ENCODE measurements around the gene SMAD6. TPM values are rescaled to one million over a fixed set of nuclear protein-coding genes. Genes with fewer than 3 reads are reported as not detected.

Gene SMAD6
- total RNA-seq, 3 donors from 2014 or later, result 0.05 to 0.25 (median 0.08) TPM

GRCh38 chr15:66663664-66664063 is 38.4 kb upstream of the SMAD6 start:
- Mint-ChIP-seq H3K4me3 (no peak overlapping the region), H3K9me3 (no peaks in the 10 kb centered on the region), H3K27me3 (ENCODE audit: low read depth) (peaks cover 11% of the 10 kb centered on the region), H3K36me3 (ENCODE audit: insufficient read depth) (no peaks in the 10 kb centered on the region), H3K4me1 (ENCODE audit: low read depth) (no peaks in the 10 kb centered on the region)
- ATAC-seq (no peak), DNase-seq (no peak)

GRCh38 chr15:66670175-66670574 is 31.9 kb upstream of the SMAD6 start:
- Mint-ChIP-seq H3K4me3 (no peak overlapping the region), H3K4me1 (ENCODE audit: low read depth) (peaks cover 5% of the 10 kb centered on the region), H3K27me3 (ENCODE audit: low read depth) (peaks cover 8% of the 10 kb centered on the region), H3K9me3 (no peaks in the 10 kb centered on the region), H3K36me3 (ENCODE audit: insufficient read depth) (no peaks in the 10 kb centered on the region)
- ATAC-seq, result no peak
- no peak for DNase-seq

- H3K36me3 Mint-ChIP-seq (ENCODE audit: insufficient read depth), result no peaks in the 10 kb centered on the region
- ATAC-seq (no peak), DNase-seq (no peak)
- peaks cover 8% of the 10 kb centered on the region for H3K4me1 Mint-ChIP-seq (ENCODE audit: low read depth)
- peaks cover 7% of the 10 kb centered on the region for H3K27me3 Mint-ChIP-seq (ENCODE audit: low read depth)
- H3K9me3 Mint-ChIP-seq, result no peaks in the 10 kb centered on the region
- no peak overlapping the region for H3K4me3 Mint-ChIP-seq
Observed at GRCh38 chr15:66670762-66671580, 31.1 kb upstream of the SMAD6 start.

- Mint-ChIP-seq H3K4me3 (no peak overlapping the region), H3K27me3 (ENCODE audit: low read depth) (peaks cover 2% of the 10 kb centered on the region), H3K36me3 (ENCODE audit: insufficient read depth) (no peaks in the 10 kb centered on the region), H3K4me1 (ENCODE audit: low read depth) (peaks cover 8% of the 10 kb centered on the region), H3K9me3 (no peaks in the 10 kb centered on the region)
- DNase-seq, result no peak
- no peak for ATAC-seq
Observed at GRCh38 chr15:66672867-66673266, 29.2 kb upstream of the SMAD6 start.

GRCh38 chr15:66673410-66674322 is 28.4 kb upstream of the SMAD6 start:
- DNase-seq, result no peak
- Mint-ChIP-seq H3K4me3 (no peak overlapping the region), H3K9me3 (no peaks in the 10 kb centered on the region), H3K36me3 (ENCODE audit: insufficient read depth) (no peaks in the 10 kb centered on the region), H3K4me1 (ENCODE audit: low read depth) (peaks cover 8% of the 10 kb centered on the region), H3K27me3 (ENCODE audit: low read depth) (no peaks in the 10 kb centered on the region)
- peak in 1 of 2 donors; percentile 72 for ATAC-seq

- ATAC-seq, result no peak
- no peaks in the 10 kb centered on the region for H3K9me3 Mint-ChIP-seq
- no peaks in the 10 kb centered on the region for H3K36me3 Mint-ChIP-seq (ENCODE audit: insufficient read depth)
- no peak overlapping the region for H3K4me3 Mint-ChIP-seq
- peaks cover 8% of the 10 kb centered on the region for H3K4me1 Mint-ChIP-seq (ENCODE audit: low read depth)
- DNase-seq, result no peak
- H3K27me3 Mint-ChIP-seq (ENCODE audit: low read depth), result no peaks in the 10 kb centered on the region
Observed at GRCh38 chr15:66674756-66675155, 27.3 kb upstream of the SMAD6 start.

- no peak for DNase-seq
- Mint-ChIP-seq H3K9me3 (no peaks in the 10 kb centered on the region), H3K4me1 (ENCODE audit: low read depth) (peaks cover 8% of the 10 kb centered on the region), H3K4me3 (no peak overlapping the region), H3K27me3 (ENCODE audit: low read depth) (no peaks in the 10 kb centered on the region), H3K36me3 (ENCODE audit: insufficient read depth) (no peaks in the 10 kb centered on the region)
- no peak for ATAC-seq
Observed at GRCh38 chr15:66675446-66675845, 26.6 kb upstream of the SMAD6 start.

- DNase-seq, result no peak
- Mint-ChIP-seq H3K9me3 (no peaks in the 10 kb centered on the region), H3K36me3 (ENCODE audit: insufficient read depth) (no peaks in the 10 kb centered on the region), H3K27me3 (ENCODE audit: low read depth) (no peaks in the 10 kb centered on the region), H3K4me1 (ENCODE audit: low read depth) (peaks cover 8% of the 10 kb centered on the region), H3K4me3 (no peak overlapping the region)
- no peak for ATAC-seq
Observed at GRCh38 chr15:66677336-66677735, 24.7 kb upstream of the SMAD6 start.

GRCh38 chr15:66679061-66679656 is 22.9 kb upstream of the SMAD6 start:
- H3K4me1 Mint-ChIP-seq (ENCODE audit: low read depth), result peaks cover 8% of the 10 kb centered on the region
- DNase-seq (no peak), ATAC-seq (no peak)
- H3K36me3 Mint-ChIP-seq (ENCODE audit: insufficient read depth), result no peaks in the 10 kb centered on the region
- no peak overlapping the region for H3K4me3 Mint-ChIP-seq
- no peaks in the 10 kb centered on the region for H3K27me3 Mint-ChIP-seq (ENCODE audit: low read depth)
- no peaks in the 10 kb centered on the region for H3K9me3 Mint-ChIP-seq

GRCh38 chr15:66679657-66680108 is 22.4 kb upstream of the SMAD6 start:
- no peaks in the 10 kb centered on the region for H3K36me3 Mint-ChIP-seq (ENCODE audit: insufficient read depth)
- ATAC-seq, result no peak
- H3K4me1 Mint-ChIP-seq (ENCODE audit: low read depth), result peaks cover 6% of the 10 kb centered on the region
- no peak overlapping the region for H3K4me3 Mint-ChIP-seq
- no peak for DNase-seq
- no peaks in the 10 kb centered on the region for H3K9me3 Mint-ChIP-seq
- no peaks in the 10 kb centered on the region for H3K27me3 Mint-ChIP-seq (ENCODE audit: low read depth)

- H3K4me3 Mint-ChIP-seq, result no peak overlapping the region
- no peak for DNase-seq
- ATAC-seq, result no peak
- no peaks in the 10 kb centered on the region for H3K27me3 Mint-ChIP-seq (ENCODE audit: low read depth)
- H3K4me1 Mint-ChIP-seq (ENCODE audit: low read depth), result peaks cover 2% of the 10 kb centered on the region
- no peaks in the 10 kb centered on the region for H3K36me3 Mint-ChIP-seq (ENCODE audit: insufficient read depth)
- H3K9me3 Mint-ChIP-seq, result no peaks in the 10 kb centered on the region
Observed at GRCh38 chr15:66680502-66680901, 21.5 kb upstream of the SMAD6 start.

- DNase-seq (no peak), ATAC-seq (no peak)
- no peaks in the 10 kb centered on the region for H3K27me3 Mint-ChIP-seq (ENCODE audit: low read depth)
- no peaks in the 10 kb centered on the region for H3K4me1 Mint-ChIP-seq (ENCODE audit: low read depth)
- no peaks in the 10 kb centered on the region for H3K9me3 Mint-ChIP-seq
- H3K36me3 Mint-ChIP-seq (ENCODE audit: insufficient read depth), result no peaks in the 10 kb centered on the region
- no peak overlapping the region for H3K4me3 Mint-ChIP-seq
Observed at GRCh38 chr15:66681395-66681794, 20.6 kb upstream of the SMAD6 start.

GRCh38 chr15:66682246-66682645 is 19.8 kb upstream of the SMAD6 start:
- H3K9me3 Mint-ChIP-seq, result no peaks in the 10 kb centered on the region
- no peaks in the 10 kb centered on the region for H3K36me3 Mint-ChIP-seq (ENCODE audit: insufficient read depth)
- H3K27me3 Mint-ChIP-seq (ENCODE audit: low read depth), result no peaks in the 10 kb centered on the region
- H3K4me3 Mint-ChIP-seq, result no peak overlapping the region
- no peak for DNase-seq
- H3K4me1 Mint-ChIP-seq (ENCODE audit: low read depth), result no peaks in the 10 kb centered on the region
- ATAC-seq, result no peak

GRCh38 chr15:66682865-66683264 is 19.2 kb upstream of the SMAD6 start:
- Mint-ChIP-seq H3K27me3 (ENCODE audit: low read depth) (no peaks in the 10 kb centered on the region), H3K36me3 (ENCODE audit: insufficient read depth) (no peaks in the 10 kb centered on the region), H3K4me1 (ENCODE audit: low read depth) (no peaks in the 10 kb centered on the region), H3K9me3 (no peaks in the 10 kb centered on the region), H3K4me3 (no peak overlapping the region)
- DNase-seq (no peak), ATAC-seq (no peak)

All from activated T-cell treated with anti-CD3 and anti-CD28 coated beads, Interleukin-2, amount 50 U/mL, for 4 hours (primary cell).